D721Med (cell line): ENCODE data around the gene FLCN.
"Not testable (repeated sequence)": the region's sequence is repeated elsewhere in the genome, so short reads cannot be mapped to it uniquely, and the experiment has no call there.

ENCODE experiments used
- DNase-seq: peaks from one replicate; pipeline ENCODE4 v3.0.0; 2011; ENCODE audit warnings: low spot score; ENCODE audit not compliant: insufficient read length
- FAIRE-seq: peaks from 2 replicates; lab custom pipeline; 2011; peaks lifted over from hg19 to GRCh38; lab: Jason Lieb, UNC
- CTCF ChIP-seq: IDR thresholded peaks from 2 replicates; pipeline ENCODE4 v1.5.1; 2012; ENCODE audit warnings: mild to moderate bottlenecking, control low read depth; ENCODE audit not compliant: insufficient read depth; ENCODE audit errors: missing control alignments

FLCN gene

GRCh38 chr17:17203173-17203730, 33.7 kb downstream of the FLCN start:
- DNase-seq = no peak
- TF ChIP-seq CTCF = no peak
- FAIRE-seq = no peak

- no peak for DNase-seq
- FAIRE-seq = no peak
- no peak for TF ChIP-seq CTCF
These were observed 35.1 kb downstream of the FLCN start for GRCh38 chr17:17201907-17202306.

GRCh38 chr17:17201271-17201670, 35.7 kb downstream of the FLCN start:
- no peak for DNase-seq
- TF ChIP-seq CTCF = no peak
- no peak for FAIRE-seq

- no peak for TF ChIP-seq CTCF
- FAIRE-seq (no peak), DNase-seq (no peak)
These were observed 36.1 kb downstream of the FLCN start for GRCh38 chr17:17200831-17201230.

- FAIRE-seq (no peak), DNase-seq (no peak)
- TF ChIP-seq CTCF = no peak
These were observed 36.7 kb downstream of the FLCN start for GRCh38 chr17:17200311-17200710.

- TF ChIP-seq CTCF = no peak
- no peak for DNase-seq
- no peak for FAIRE-seq
These were observed 38.7 kb downstream of the FLCN start for GRCh38 chr17:17198281-17198680.

GRCh38 chr17:17196776-17197175, 40.2 kb downstream of the FLCN start:
- DNase-seq (no peak), FAIRE-seq (no peak)
- no peak for TF ChIP-seq CTCF

GRCh38 chr17:17195466-17195865, 41.5 kb downstream of the FLCN start:
- FAIRE-seq, DNase-seq: not testable (repeated sequence)
